ENCODE measurements around the gene GRK4. TPM values are rescaled to one million over a fixed set of nuclear protein-coding genes. Genes with fewer than 3 reads are reported as not detected.

GRK4 gene
- total RNA-seq, 1 donor from 2014 or later, result 1.3 TPM

GRCh38 chr4:3085948-3086670 lies 122.7 kb downstream of the GRK4 start:
- H3K9me3 Mint-ChIP-seq, result no peaks in the 10 kb centered on the region
- no peak overlapping the region for H3K27ac Mint-ChIP-seq
- Histone ChIP-seq H3K4me3 (no peak overlapping the region), H3K9me3 (ENCODE audit: low read depth) (no peaks in the 10 kb centered on the region), H3K9ac (no peak overlapping the region), H3K27ac (no peak overlapping the region), H3K27me3 (no peaks in the 10 kb centered on the region), H3K36me3 (peaks cover 8% of the 10 kb centered on the region), H3F3A (ENCODE audit: low read depth) (no peaks in the 10 kb centered on the region), H3K4me2 (no peak overlapping the region), H3K79me2 (ENCODE audit: low read depth) (peaks cover 69% of the 10 kb centered on the region), H2AFZ (replicated peaks) (no peak overlapping the region), H3K4me1 (no peaks in the 10 kb centered on the region), H4K20me1 (ENCODE audit: low read depth) (peaks cover 38% of the 10 kb centered on the region)
- DNase-seq (ENCODE audit: low spot score), result no peak
- no peaks in the 10 kb centered on the region for H3K27me3 Mint-ChIP-seq (ENCODE audit: insufficient read depth, low read depth)
- peaks cover 19% of the 10 kb centered on the region for H3K36me3 Mint-ChIP-seq
- TF ChIP-seq CTCF (IDR thresholded peaks at IDR 0.05) (no peak), EZH2phosphoT487 (IDR thresholded peaks at IDR 0.05) (no peak)
- H3K4me1 Mint-ChIP-seq, result no peaks in the 10 kb centered on the region
- H3K4me3 Mint-ChIP-seq, result no peak overlapping the region

GRCh38 chr4:3087115-3087797 lies 123.9 kb downstream of the GRK4 start:
- H3K79me2 ChIP-seq (ENCODE audit: low read depth), result peaks cover 57% of the 10 kb centered on the region
- no peak overlapping the region for H3K4me2 ChIP-seq
- no peaks in the 10 kb centered on the region for H3F3A ChIP-seq (ENCODE audit: low read depth)
- H3K36me3 ChIP-seq, result peaks cover 8% of the 10 kb centered on the region
- TF ChIP-seq CTCF (IDR thresholded peaks at IDR 0.05) (no peak), EZH2phosphoT487 (IDR thresholded peaks at IDR 0.05) (no peak), EZH2 (IDR thresholded peaks at IDR 0.05) (no peak)
- no peak overlapping the region for H3K9ac ChIP-seq
- no peaks in the 10 kb centered on the region for H3K4me1 Mint-ChIP-seq
- H3K4me1 ChIP-seq, result no peaks in the 10 kb centered on the region
- no peaks in the 10 kb centered on the region for H3K27me3 ChIP-seq
- H2AFZ ChIP-seq (replicated peaks), result no peak overlapping the region
- H3K4me3 ChIP-seq, result no peak overlapping the region
- DNase-seq (ENCODE audit: low spot score), result no peak
- no peaks in the 10 kb centered on the region for H3K9me3 ChIP-seq (ENCODE audit: low read depth)
- H3K36me3 Mint-ChIP-seq, result peaks cover 17% of the 10 kb centered on the region
- no peaks in the 10 kb centered on the region for H3K27me3 Mint-ChIP-seq (ENCODE audit: insufficient read depth, low read depth)
- peaks cover 30% of the 10 kb centered on the region for H4K20me1 ChIP-seq (ENCODE audit: low read depth)
- H3K9me3 Mint-ChIP-seq, result no peaks in the 10 kb centered on the region
- no peak overlapping the region for H3K4me3 Mint-ChIP-seq
- no peak overlapping the region for H3K27ac ChIP-seq
- H3K27ac Mint-ChIP-seq, result no peak overlapping the region

Small RNAs within 50 kb of the gene (small RNA-seq; reads per million reads assigned to genes)
- gene RF02134, result not detected
- gene RF02135, result not detected
- gene RNU6-204P, result not detected

Other genes starting within 250 kb of the GRK4 start
- 24.5 and 37.6 TPM in 2 replicates for gene TNIP2, start 207.2 kb upstream of the GRK4 start, total RNA-seq (ENCODE audit: low replicate concordance)
- 11.8 and 30.8 TPM in 2 replicates for gene SH3BP2, start 170.5 kb upstream of the GRK4 start, total RNA-seq (ENCODE audit: low replicate concordance)
- 131 and 140 TPM in 2 replicates for gene ADD1, start 119.7 kb upstream of the GRK4 start, total RNA-seq (ENCODE audit: low replicate concordance)
- 16.8 and 22.0 TPM in 2 replicates for gene NOP14, start 165 bp upstream of the GRK4 start, total RNA-seq (ENCODE audit: low replicate concordance)
- not detected in 2 replicates for gene HTT-AS, start 111.0 kb downstream of the GRK4 start, total RNA-seq (ENCODE audit: low replicate concordance)
- gene HTT, start 111.1 kb downstream of the GRK4 start, total RNA-seq (ENCODE audit: low replicate concordance), result 38.9 and 40.2 TPM in 2 replicates